Keratinocyte (primary cell): ENCODE measurements around the gene USP33.
"Not testable (repeated sequence)": the region's sequence is repeated elsewhere in the genome, so short reads cannot be mapped to it uniquely, and the experiment has no call there.

Source experiments
- CTCF ChIP-seq, 3 experiments: IDR thresholded peaks in 1 of 3; conservative IDR thresholded peaks in 1 of 3; optimal IDR thresholded peaks in 1 of 3; 2 replicates in 2 of 3; 3 replicates in 1 of 3; pipeline versions ENCODE3 to v1.5.1; 2011; ENCODE audit warnings: low read length in 3 of 3, mild to moderate bottlenecking in 3 of 3, moderate library complexity in 2 of 3, control low read depth in 1 of 3, inconsistent platforms in 1 of 3; ENCODE audit not compliant: insufficient read depth in 2 of 3; ENCODE audit errors: extremely low read depth in 1 of 3
- EZH2 ChIP-seq: IDR thresholded peaks from one replicate; pipeline ENCODE4 v1.6.1; 2012; ENCODE audit warnings: inconsistent platforms, mild to moderate bottlenecking, low read length, moderate library complexity

GRCh38 chr1:77674807-77675206, 84.8 kb downstream of the USP33 start:
- not testable (repeated sequence) for TF ChIP-seq CTCF (optimal IDR thresholded peaks at IDR 0.05 in 1 of 3, IDR thresholded peaks at IDR 0.05 in 1 of 3, conservative IDR thresholded peaks at IDR 0.05 in 1 of 3; ENCODE audit: extremely low read depth in 1 of 3, insufficient read depth in 2 of 3, low read length in 3 of 3); EZH2
